IMR-90 (cell line): ENCODE data around the gene RGS3. TPM values are rescaled to one million over a fixed set of nuclear protein-coding genes. Genes with fewer than 3 reads are reported as not detected.
A peak's percentile ranks its signal among the peaks of the same experiment; 100 is the strongest.

Source experiments
- ATAC-seq: fragments of 200-7000 bp; cut with Tn5 transposase; 2 replicates; pipeline ENCODE4 v1.9.1; 2020; ENCODE audit warnings: low read depth, mild to moderate bottlenecking, moderate library complexity
- BruUV-seq: library from RNA; stranded (reverse); fragments of 400-500 nt; replicated peaks from 2 replicates; lab custom pipeline; 2021; lab: Mats Ljungman, UMichigan
- CTCF ChIA-PET: fragments of 300-600 bp; formaldehyde crosslinking; extraction: SDS; loops from one replicate; lab custom pipeline; 2021; ENCODE audit warnings: antibody characterized with exemption; lab: Yijun Ruan, JAX
- POLR2A ChIA-PET: fragments of 300-600 bp; sonication (Branson Sonifier 250); formaldehyde crosslinking; loops from one replicate; lab custom pipeline; 2022; ENCODE audit warnings: antibody characterized with exemption; ENCODE audit not compliant: unreplicated experiment; lab: Charles Lee
- DNase-seq: peaks from one replicate; pipeline ENCODE4 v3.0.0; 2013
- H2AFZ ChIP-seq: replicated peaks from 2 replicates; pipeline ENCODE3; 2013; ENCODE audit warnings: low read length, mild to moderate bottlenecking; ENCODE audit not compliant: poor library complexity
- H2AK5ac ChIP-seq: 2 replicates; pipeline ENCODE4 v1.6.1; 2013; ENCODE audit warnings: low read depth, low read length, inconsistent platforms
- H2AK9ac ChIP-seq: replicated peaks from 2 replicates; pipeline ENCODE3; 2013; ENCODE audit warnings: mild to moderate bottlenecking, low read depth, low read length, moderate library complexity; ENCODE audit not compliant: poor library complexity
- H2BK120ac ChIP-seq: 2 replicates; pipeline ENCODE4 v1.6.1; 2013; ENCODE audit warnings: low read depth, low read length, inconsistent platforms
- H2BK15ac ChIP-seq: 3 replicates; pipeline ENCODE4 v1.6.1; 2013; ENCODE audit warnings: low read depth, low read length, inconsistent platforms
- H2BK20ac ChIP-seq: 2 replicates; pipeline ENCODE4 v1.6.1; 2013; ENCODE audit warnings: low read depth, mild to moderate bottlenecking, inconsistent platforms, low read length, moderate library complexity
- H2BK5ac ChIP-seq: 2 replicates; pipeline ENCODE4 v1.6.1; 2013; ENCODE audit warnings: mild to moderate bottlenecking, low read depth, low read length, inconsistent platforms; ENCODE audit not compliant: poor library complexity, severe bottlenecking
- H3K14ac ChIP-seq: replicated peaks from 2 replicates; pipeline ENCODE4 v1.6.1; 2013; ENCODE audit warnings: low read depth, low read length, inconsistent platforms
- H3K18ac ChIP-seq: 2 replicates; pipeline ENCODE4 v1.6.1; 2013; ENCODE audit warnings: low read depth, low read length, control low read depth
- H3K23ac ChIP-seq: 2 replicates; pipeline ENCODE4 v1.6.1; 2013; ENCODE audit warnings: low read depth, low read length, inconsistent platforms
- H3K27ac ChIP-seq: 2 replicates; pipeline ENCODE4 v1.5.1; 2013; ENCODE audit warnings: mild to moderate bottlenecking, control low read depth, low read length; ENCODE audit not compliant: insufficient read depth
- H3K27me3 ChIP-seq: 2 replicates; pipeline ENCODE4 v1.6.1; 2013; ENCODE audit warnings: low read length; ENCODE audit not compliant: control insufficient read depth, insufficient read depth
- H3K36me3 ChIP-seq: 2 replicates; pipeline ENCODE4 v1.6.1; 2013; ENCODE audit warnings: low read length, mixed read lengths; ENCODE audit not compliant: control insufficient read depth, insufficient read depth
- H3K4ac ChIP-seq: 2 replicates; pipeline ENCODE4 v1.6.1; 2013; ENCODE audit warnings: low read depth, low read length, inconsistent platforms
- H3K4me1 ChIP-seq: 2 replicates; pipeline ENCODE4 v1.6.1; 2013; ENCODE audit warnings: low read length, mixed read lengths; ENCODE audit not compliant: control insufficient read depth, insufficient read depth
- H3K4me2 ChIP-seq: 2 replicates; pipeline ENCODE4 v1.6.1; 2013; ENCODE audit warnings: low read depth, mild to moderate bottlenecking, control low read depth, low read length, moderate library complexity
- H3K4me3 ChIP-seq: 2 replicates; pipeline ENCODE4 v1.5.1; 2013; ENCODE audit warnings: low read depth, mild to moderate bottlenecking, control low read depth, low read length, moderate library complexity; ENCODE audit not compliant: insufficient read depth
- H3K56ac ChIP-seq: 2 replicates; pipeline ENCODE4 v1.6.1; 2013; ENCODE audit warnings: low read length, inconsistent platforms; ENCODE audit not compliant: insufficient read depth; ENCODE audit errors: extremely low read depth
- H3K79me1 ChIP-seq, 2 experiments: 2 replicates each; pipeline ENCODE4 v1.6.1; 2013; ENCODE audit warnings: low read length in 2 of 2, inconsistent platforms in 1 of 2, low read depth in 1 of 2
- H3K9ac ChIP-seq: 2 replicates; pipeline ENCODE4 v1.6.1; 2013; ENCODE audit warnings: low read depth, low read length, control low read depth
- H3K9me1 ChIP-seq: 2 replicates; pipeline ENCODE4 v1.6.1; 2013; ENCODE audit warnings: low read length, inconsistent platforms; ENCODE audit not compliant: insufficient read depth
- H3K9me3 ChIP-seq: 2 replicates; pipeline ENCODE4 v1.6.1; 2013; ENCODE audit warnings: low read length; ENCODE audit not compliant: control insufficient read depth, insufficient read depth
- H4K20me1 ChIP-seq: 2 replicates; pipeline ENCODE4 v1.6.1; 2013; ENCODE audit warnings: low read length, inconsistent platforms; ENCODE audit not compliant: insufficient read depth
- H4K5ac ChIP-seq: 2 replicates; pipeline ENCODE4 v1.6.1; 2013; ENCODE audit warnings: mild to moderate bottlenecking, low read depth, low read length, control low read depth
- H4K8ac ChIP-seq, 2 experiments: 2 replicates each; pipeline ENCODE4 v1.6.1; 2013; ENCODE audit warnings: low read depth in 2 of 2, low read length in 2 of 2, control low read depth in 1 of 2, inconsistent platforms in 1 of 2
- H4K91ac ChIP-seq: 2 replicates; pipeline ENCODE4 v1.6.1; 2013; ENCODE audit warnings: low read depth, low read length, inconsistent platforms; ENCODE audit not compliant: insufficient read depth
- POLR2A ChIP-seq: IDR thresholded peaks from 2 replicates; pipeline ENCODE4 v1.6.1; 2012; ENCODE audit warnings: mild to moderate bottlenecking, low read depth, low read length
- SMC3 ChIP-seq: fragments of 150-350 bp; IDR thresholded peaks from 2 replicates; pipeline ENCODE4 v1.6.1; 2016; ENCODE audit warnings: low read depth, mild to moderate bottlenecking, antibody characterized with exemption, low read length, moderate library complexity
- WGBS, 2 experiments: methylation state at CpG; one replicate each; pipeline versions ENCODE4 v1.1.5 to v1.1.7; 2013; ENCODE audit warnings: missing lambda C conversion rate in 2 of 2; ENCODE audit not compliant: insufficient read length in 1 of 2; ENCODE audit errors: extremely low coverage in 2 of 2; 5-methylcytosine and 5-hydroxymethylcytosine counted together
- dilution Hi-C: fragments of 300-500 bp; cut with HindIII; formaldehyde crosslinking; loops from one replicate; pipeline ENCODE4 v1.14.3; 2018; ENCODE audit warnings: low sequenced_read_pairs; ENCODE audit not compliant: unreplicated experiment
- in situ Hi-C: fragments of 300-500 bp; cut with MboI; formaldehyde crosslinking; loops from 3 replicates; pipeline ENCODE4 v1.14.3; 2019; ENCODE audit warnings: low sequenced_read_pairs, inconsistent platforms, mixed read lengths
- intact Hi-C: fragments of 100-400 bp; cut with micrococcal nuclease; formaldehyde crosslinking; loops from 2 replicates; pipeline ENCODE4 v1.10.0; 2022
- polyA plus RNA-seq, 3 experiments: library from polyadenylated mRNA; depleted of rRNA; stranded (reverse); fragments of >200 nt; gene quantifications; 2 replicates each; pipeline ENCODE4 v1.2.3, GENCODE V29; 2012; ENCODE audit warnings: low replicate concordance in 1 of 3
- total RNA-seq: library from RNA; depleted of rRNA; stranded (reverse); fragments of >200 nt; gene quantifications from 2 replicates; pipeline ENCODE4 v1.2.3, GENCODE V29; 2012
- TF ChIP-seq, protein P1 (sequence below): fragments of 150-350 bp; IDR thresholded peaks from 2 replicates; pipeline ENCODE4 v1.6.1; 2017; ENCODE audit warnings: mild to moderate bottlenecking, antibody characterized with exemption, low read length, low read depth

The RGS3 gene
- total and polyA plus RNA-seq, 2 of the 4 experiments (the other 2 are of a cell fraction): 51.8 to 65.6 TPM

DNA sequence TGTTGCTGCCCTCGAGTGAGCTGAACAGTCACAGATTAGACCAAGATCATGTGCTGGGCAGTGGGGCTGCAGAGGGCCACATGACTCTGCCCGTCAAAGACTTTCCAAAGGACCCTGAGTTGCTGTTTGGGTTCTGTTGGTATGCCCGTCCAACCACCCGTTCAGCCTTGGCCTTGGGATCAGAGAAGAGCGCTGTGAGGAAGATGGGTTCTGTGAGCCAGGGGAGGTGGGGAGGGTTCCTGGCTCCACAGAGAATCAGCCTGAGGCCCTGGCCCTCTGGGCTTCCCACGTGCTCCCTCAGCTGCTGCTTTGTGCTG lies 72.6 kb downstream of the RGS3 start:
- peak overlapping the region; percentile 4 for H2AFZ ChIP-seq
- intact Hi-C loops (no loop called here), in situ Hi-C loops (no loop called here), dilution Hi-C loops (no loop called here)
- no peak overlapping the region for H3K14ac ChIP-seq
- no peak overlapping the region for H4K8ac ChIP-seq
- ATAC-seq: no peak
- H3K36me3 ChIP-seq: no peaks in the 10 kb centered on the region
- no peaks in the 10 kb centered on the region for H3K27me3 ChIP-seq
- H2BK20ac ChIP-seq: no peak overlapping the region
- 74% methylated on average over 3 of the region's 6 CpGs; no CpG with 5 or more reads in 1 of the 2 experiments for WGBS, 2 experiments
- CTCF ChIA-PET: no interaction called here
- no peak overlapping the region for H2AK9ac ChIP-seq
- H4K91ac ChIP-seq: no peak overlapping the region
- no peak overlapping the region for H3K23ac ChIP-seq
- no peak overlapping the region for H3K27ac ChIP-seq
- H2BK5ac ChIP-seq: no peak overlapping the region
- no peak overlapping the region for H3K56ac ChIP-seq
- BruUV-seq: no TSS peak
- H3K9me3 ChIP-seq: no peaks in the 10 kb centered on the region
- POLR2A ChIA-PET: no interaction called here
- no peaks in the 10 kb centered on the region for H3K9me1 ChIP-seq
- no peak overlapping the region for H2BK120ac ChIP-seq
- H3K9ac ChIP-seq: no peak overlapping the region
- H3K4me3 ChIP-seq: no peak overlapping the region
- H3K4me2 ChIP-seq: no peak overlapping the region
- peak overlapping the region; percentile 12; the same call in 1 of the 2 replicates for H2AK5ac ChIP-seq
- no peaks in the 10 kb centered on the region for H4K20me1 ChIP-seq
- H3K4me1 ChIP-seq: no peaks in the 10 kb centered on the region
- no peaks in the 10 kb centered on the region for H3K79me1 ChIP-seq
- H4K5ac ChIP-seq: no peak overlapping the region; the same call in 1 of the 2 replicates
- TF ChIP-seq SMC3 (no peak), POLR2A (no peak)
- TF ChIP-seq, protein P1, sequence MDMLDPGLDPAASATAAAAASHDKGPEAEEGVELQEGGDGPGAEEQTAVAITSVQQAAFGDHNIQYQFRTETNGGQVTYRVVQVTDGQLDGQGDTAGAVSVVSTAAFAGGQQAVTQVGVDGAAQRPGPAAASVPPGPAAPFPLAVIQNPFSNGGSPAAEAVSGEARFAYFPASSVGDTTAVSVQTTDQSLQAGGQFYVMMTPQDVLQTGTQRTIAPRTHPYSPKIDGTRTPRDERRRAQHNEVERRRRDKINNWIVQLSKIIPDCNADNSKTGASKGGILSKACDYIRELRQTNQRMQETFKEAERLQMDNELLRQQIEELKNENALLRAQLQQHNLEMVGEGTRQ: peak; percentile 31; the same call in 1 of the 2 replicates
- H2BK15ac ChIP-seq: no peak overlapping the region
- no peak overlapping the region for H3K18ac ChIP-seq
- no peak for DNase-seq
- H3K4ac ChIP-seq: no peak overlapping the region
